ENCODE data around the gene CAMK2N2.

Gene CAMK2N2

GRCh38 chr3:184241141-184241446 lies 20.3 kb downstream of the CAMK2N2 start:
- TF ChIP-seq GATA1 (IDR thresholded peaks at IDR 0.05; ENCODE audit: low read depth, low read length) (no peak), POLR2A (IDR thresholded peaks at IDR 0.05; ENCODE audit: low read length) (peak; percentile 7)
- DNase-seq: no peak

- DNase-seq: peak; percentile 27 to 34
- TF ChIP-seq POLR2A (IDR thresholded peaks at IDR 0.05; ENCODE audit: low read length) (no peak), GATA1 (IDR thresholded peaks at IDR 0.05; ENCODE audit: low read depth, low read length) (no peak)
These were observed 20.8 kb downstream of the CAMK2N2 start for GRCh38 chr3:184240384-184241140.

- no peak for DNase-seq
These were observed 21.6 kb downstream of the CAMK2N2 start for GRCh38 chr3:184239708-184240107.

GRCh38 chr3:184239221-184239620 lies 22.1 kb downstream of the CAMK2N2 start:
- no peak for DNase-seq

More at GRCh38 chr3:184239708-184240107, 21.6 kb downstream of the CAMK2N2 start:
- no peak for TF ChIP-seq POLR2A (IDR thresholded peaks at IDR 0.05; ENCODE audit: low read length)

GRCh38 chr3:184238246-184238818 lies 23.0 kb downstream of the CAMK2N2 start:
- no peak for DNase-seq

More at GRCh38 chr3:184239221-184239620, 22.1 kb downstream of the CAMK2N2 start:
- TF ChIP-seq GATA1 (IDR thresholded peaks at IDR 0.05; ENCODE audit: low read depth, low read length): no peak
- no peak for TF ChIP-seq POLR2A (IDR thresholded peaks at IDR 0.05; ENCODE audit: low read length)

GRCh38 chr3:184237807-184238206 lies 23.5 kb downstream of the CAMK2N2 start:
- DNase-seq: no peak

More at GRCh38 chr3:184238246-184238818, 23.0 kb downstream of the CAMK2N2 start:
- TF ChIP-seq GATA1 (IDR thresholded peaks at IDR 0.05; ENCODE audit: low read depth, low read length) (no peak), POLR2A (IDR thresholded peaks at IDR 0.05; ENCODE audit: low read length) (no peak)

GRCh38 chr3:184237211-184237610 lies 24.1 kb downstream of the CAMK2N2 start:
- TF ChIP-seq GATA1 (IDR thresholded peaks at IDR 0.05; ENCODE audit: low read depth, low read length) (no peak), POLR2A (IDR thresholded peaks at IDR 0.05; ENCODE audit: low read length) (no peak)
- no peak for DNase-seq

More at GRCh38 chr3:184237807-184238206, 23.5 kb downstream of the CAMK2N2 start:
- TF ChIP-seq POLR2A (IDR thresholded peaks at IDR 0.05; ENCODE audit: low read length) (no peak), GATA1 (IDR thresholded peaks at IDR 0.05; ENCODE audit: low read depth, low read length) (no peak)

GRCh38 chr3:184236636-184237035 lies 24.7 kb downstream of the CAMK2N2 start:
- TF ChIP-seq POLR2A (IDR thresholded peaks at IDR 0.05; ENCODE audit: low read length): no peak
- no peak for TF ChIP-seq GATA1 (IDR thresholded peaks at IDR 0.05; ENCODE audit: low read depth, low read length)

GRCh38 chr3:184236033-184236410 lies 25.3 kb downstream of the CAMK2N2 start:
- DNase-seq: no peak
- TF ChIP-seq GATA1 (IDR thresholded peaks at IDR 0.05; ENCODE audit: low read depth, low read length) (no peak), POLR2A (IDR thresholded peaks at IDR 0.05; ENCODE audit: low read length) (no peak)

More at GRCh38 chr3:184236636-184237035, 24.7 kb downstream of the CAMK2N2 start:
- no peak for DNase-seq

GRCh38 chr3:184235381-184236032 lies 25.8 kb downstream of the CAMK2N2 start:
- TF ChIP-seq POLR2A (IDR thresholded peaks at IDR 0.05; ENCODE audit: low read length): no peak
- no peak for TF ChIP-seq GATA1 (IDR thresholded peaks at IDR 0.05; ENCODE audit: low read depth, low read length)
- DNase-seq: no peak

GRCh38 chr3:184234671-184235380 lies 26.5 kb downstream of the CAMK2N2 start:
- DNase-seq: no peak
- TF ChIP-seq GATA1 (IDR thresholded peaks at IDR 0.05; ENCODE audit: low read depth, low read length) (no peak), POLR2A (IDR thresholded peaks at IDR 0.05; ENCODE audit: low read length) (no peak)

GRCh38 chr3:184234224-184234623 lies 27.1 kb downstream of the CAMK2N2 start:
- TF ChIP-seq POLR2A (IDR thresholded peaks at IDR 0.05; ENCODE audit: low read length) (no peak), GATA1 (IDR thresholded peaks at IDR 0.05; ENCODE audit: low read depth, low read length) (no peak)
- DNase-seq: peak; percentile 26 to 41

GRCh38 chr3:184233127-184233843 lies 28.1 kb downstream of the CAMK2N2 start:
- DNase-seq: no peak
- TF ChIP-seq GATA1 (IDR thresholded peaks at IDR 0.05; ENCODE audit: low read depth, low read length): no peak
- no peak for TF ChIP-seq POLR2A (IDR thresholded peaks at IDR 0.05; ENCODE audit: low read length)

All from erythroblast (primary cell).